ENCODE data around the gene TDP2.

The TDP2 gene

DNA sequence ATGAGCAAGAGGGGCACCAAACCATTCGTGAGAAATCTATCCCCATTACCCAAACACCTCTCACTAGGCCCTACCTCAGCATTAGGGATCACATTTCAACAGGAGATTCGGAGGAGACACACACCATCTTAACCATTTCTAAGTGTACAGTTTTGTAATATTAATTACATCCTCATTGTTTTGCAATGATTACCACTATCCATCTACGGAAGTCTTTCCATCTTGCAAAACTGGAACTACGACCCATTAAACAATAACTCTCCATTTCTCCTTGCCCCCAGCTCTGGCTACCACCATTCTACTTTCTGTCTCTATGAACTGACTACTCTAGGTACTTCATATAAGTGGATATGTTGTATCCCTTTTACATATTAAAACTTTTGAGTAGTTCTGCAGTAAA lies 20.2 kb upstream of the TDP2 start:
- no peaks in the 10 kb centered on the region for H3K27me3 ChIP-seq (ENCODE audit: insufficient read depth, low read length)
- no peaks in the 10 kb centered on the region for H3K36me3 ChIP-seq (ENCODE audit: control insufficient read depth in 1 of 2, insufficient read depth in 2 of 2, low read length in 2 of 2)
- no peaks in the 10 kb centered on the region for H3K4me1 ChIP-seq (ENCODE audit: control insufficient read depth in 1 of 2, insufficient read depth in 2 of 2, low read length in 2 of 2)
- no peak overlapping the region for H3K18ac ChIP-seq (ENCODE audit: low read length)
- no peak overlapping the region for H3K9ac ChIP-seq (ENCODE audit: low read length)
- H3K79me2 ChIP-seq (ENCODE audit: control insufficient read depth, insufficient read depth, low read length, poor library complexity) = no peaks in the 10 kb centered on the region
- WGBS (ENCODE audit: extremely low coverage, insufficient coverage, insufficient read length) = no CpG with 5 or more reads among the region's 4 CpGs
- H3K9me3 ChIP-seq (ENCODE audit: insufficient read depth, low read depth, low read length) = no peaks in the 10 kb centered on the region
- no peak overlapping the region for H3K4me2 ChIP-seq (ENCODE audit: low read length)
- no peak overlapping the region for H2BK12ac ChIP-seq (ENCODE audit: low read length)
- H3K27ac ChIP-seq (ENCODE audit: low read depth, low read length) = no peak overlapping the region
- no peak overlapping the region for H2AFZ ChIP-seq (ENCODE audit: insufficient read depth, low read length, poor library complexity)
- H2BK5ac ChIP-seq (ENCODE audit: low read depth, low read length, poor library complexity) = no peak overlapping the region
- peak in 1 of 2 donors; percentile 63 for DNase-seq
- H4K91ac ChIP-seq (ENCODE audit: low read depth, low read length) = no peak overlapping the region
- no peak overlapping the region for H4K12ac ChIP-seq (ENCODE audit: low read depth, low read length)
- H3K14ac ChIP-seq (ENCODE audit: low read length) = no peak overlapping the region
- no peak overlapping the region for H2BK120ac ChIP-seq (ENCODE audit: insufficient read depth, low read length, poor library complexity)
- H3K23ac ChIP-seq (ENCODE audit: low read length) = no peak overlapping the region
- no peaks in the 10 kb centered on the region for H3K79me1 ChIP-seq (ENCODE audit: low read length)
- no peak overlapping the region for H3K4me3 ChIP-seq (ENCODE audit: low read depth, low read length)
- no peak overlapping the region for H2AK5ac ChIP-seq (ENCODE audit: low read length)
- H3K4ac ChIP-seq (ENCODE audit: low read depth, low read length) = no peak overlapping the region
- no peak overlapping the region for H4K8ac ChIP-seq (ENCODE audit: low read depth, low read length)

DNA sequence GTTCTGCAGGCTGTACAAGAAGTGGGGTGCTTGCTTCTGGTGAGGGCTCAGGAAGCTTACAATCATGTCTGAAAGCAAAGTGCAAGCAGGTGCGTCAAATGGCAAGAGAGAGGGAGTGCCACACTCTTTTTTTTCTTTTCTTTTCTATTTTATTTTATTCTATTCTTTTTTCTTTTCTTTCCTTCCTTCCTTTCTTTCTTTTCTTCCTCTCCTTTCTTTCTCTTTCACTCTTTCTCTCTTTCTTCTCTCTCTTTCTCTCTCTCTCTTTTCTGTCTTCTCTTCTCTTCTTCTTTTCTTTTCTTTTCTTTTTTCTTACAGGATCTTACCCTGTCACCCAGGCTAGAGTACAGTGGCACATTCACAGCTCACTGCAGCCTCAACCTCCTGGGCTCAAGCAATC lies 19.7 kb upstream of the TDP2 start:
- Histone ChIP-seq H3K27me3 (ENCODE audit: insufficient read depth, low read length) (no peaks in the 10 kb centered on the region), H3K36me3 (ENCODE audit: control insufficient read depth in 1 of 2, insufficient read depth in 2 of 2, low read length in 2 of 2) (no peaks in the 10 kb centered on the region), H3K23ac (ENCODE audit: low read length) (no peak overlapping the region), H3K9ac (ENCODE audit: low read length) (no peak overlapping the region), H3K4me2 (ENCODE audit: low read length) (no peak overlapping the region), H2BK120ac (ENCODE audit: insufficient read depth, low read length, poor library complexity) (no peak overlapping the region), H3K79me2 (ENCODE audit: control insufficient read depth, insufficient read depth, low read length, poor library complexity) (no peaks in the 10 kb centered on the region), H3K4me3 (ENCODE audit: low read depth, low read length) (no peak overlapping the region), H2AFZ (ENCODE audit: insufficient read depth, low read length, poor library complexity) (no peak overlapping the region), H3K79me1 (ENCODE audit: low read length) (no peaks in the 10 kb centered on the region), H2BK12ac (ENCODE audit: low read length) (no peak overlapping the region), H3K4me1 (ENCODE audit: control insufficient read depth in 1 of 2, insufficient read depth in 2 of 2, low read length in 2 of 2) (no peaks in the 10 kb centered on the region), H3K14ac (ENCODE audit: low read length) (no peak overlapping the region), H3K18ac (ENCODE audit: low read length) (no peak overlapping the region), H2AK5ac (ENCODE audit: low read length) (no peak overlapping the region), H4K91ac (ENCODE audit: low read depth, low read length) (no peak overlapping the region), H4K12ac (ENCODE audit: low read depth, low read length) (no peak overlapping the region), H3K27ac (ENCODE audit: low read depth, low read length) (no peak overlapping the region), H2BK5ac (ENCODE audit: low read depth, low read length, poor library complexity) (no peak overlapping the region), H3K4ac (ENCODE audit: low read depth, low read length) (no peak overlapping the region), H3K9me3 (ENCODE audit: insufficient read depth, low read depth, low read length) (no peaks in the 10 kb centered on the region), H4K8ac (ENCODE audit: low read depth, low read length) (no peak overlapping the region)
- no peak for DNase-seq
- WGBS (ENCODE audit: extremely low coverage, insufficient coverage, insufficient read length) = no CpG with 5 or more reads among the region's 1 CpG

GRCh38 chr6:24683297-24684296 lies 16.9 kb upstream of the TDP2 start:
- Histone ChIP-seq H3K14ac (ENCODE audit: low read length) (no peak overlapping the region), H3K4ac (ENCODE audit: low read depth, low read length) (no peak overlapping the region), H3K4me3 (ENCODE audit: low read depth, low read length) (no peak overlapping the region), H2BK120ac (ENCODE audit: insufficient read depth, low read length, poor library complexity) (no peak overlapping the region), H3K27me3 (ENCODE audit: insufficient read depth, low read length) (no peaks in the 10 kb centered on the region), H3K4me1 (ENCODE audit: control insufficient read depth in 1 of 2, insufficient read depth in 2 of 2, low read length in 2 of 2) (no peaks in the 10 kb centered on the region), H2BK12ac (ENCODE audit: low read length) (no peak overlapping the region), H4K8ac (ENCODE audit: low read depth, low read length) (no peak overlapping the region), H3K9me3 (ENCODE audit: insufficient read depth, low read depth, low read length) (no peaks in the 10 kb centered on the region), H2AFZ (ENCODE audit: insufficient read depth, low read length, poor library complexity) (no peak overlapping the region), H2AK5ac (ENCODE audit: low read length) (no peak overlapping the region), H3K79me2 (ENCODE audit: control insufficient read depth, insufficient read depth, low read length, poor library complexity) (no peaks in the 10 kb centered on the region), H4K91ac (ENCODE audit: low read depth, low read length) (no peak overlapping the region), H4K12ac (ENCODE audit: low read depth, low read length) (no peak overlapping the region), H3K36me3 (ENCODE audit: control insufficient read depth in 1 of 2, insufficient read depth in 2 of 2, low read length in 2 of 2) (no peaks in the 10 kb centered on the region), H3K9ac (ENCODE audit: low read length) (no peak overlapping the region), H3K18ac (ENCODE audit: low read length) (no peak overlapping the region), H2BK5ac (ENCODE audit: low read depth, low read length, poor library complexity) (no peak overlapping the region), H3K4me2 (ENCODE audit: low read length) (no peak overlapping the region), H3K79me1 (ENCODE audit: low read length) (no peaks in the 10 kb centered on the region), H3K27ac (ENCODE audit: low read depth, low read length) (no peak overlapping the region), H3K23ac (ENCODE audit: low read length) (no peak overlapping the region)
- DNase-seq = no peak
- WGBS (ENCODE audit: extremely low coverage, insufficient coverage, insufficient read length) = no CpG with 5 or more reads among the region's 12 CpGs

DNA sequence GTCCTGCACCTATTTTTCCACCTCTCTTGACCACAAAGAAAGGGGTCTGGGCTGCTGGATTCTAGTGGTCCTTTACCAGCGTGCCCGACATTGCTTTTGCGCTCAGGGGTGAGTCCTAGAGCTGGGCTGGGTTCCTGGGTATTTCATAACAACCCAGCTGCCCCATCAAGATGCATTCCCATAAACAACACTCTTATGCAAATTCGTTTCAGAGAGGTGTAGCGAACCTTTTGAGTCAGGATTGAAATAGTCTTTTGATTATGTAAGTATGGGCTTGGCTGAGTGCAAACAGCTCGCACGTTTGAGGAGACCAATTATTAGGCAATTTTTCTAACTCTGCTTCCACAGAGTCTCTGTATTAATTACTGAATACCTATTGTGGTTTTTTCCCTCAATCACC lies 13.9 kb upstream of the TDP2 start:
- no CpG with 5 or more reads among the region's 7 CpGs for WGBS (ENCODE audit: extremely low coverage, insufficient coverage, insufficient read length)
- Histone ChIP-seq H2BK12ac (ENCODE audit: low read length) (no peak overlapping the region), H3K14ac (ENCODE audit: low read length) (no peak overlapping the region), H2AK5ac (ENCODE audit: low read length) (no peak overlapping the region), H4K8ac (ENCODE audit: low read depth, low read length) (no peak overlapping the region), H3K27ac (ENCODE audit: low read depth, low read length) (no peak overlapping the region), H3K79me1 (ENCODE audit: low read length) (no peaks in the 10 kb centered on the region), H3K4me2 (ENCODE audit: low read length) (no peak overlapping the region), H3K36me3 (ENCODE audit: control insufficient read depth in 1 of 2, insufficient read depth in 2 of 2, low read length in 2 of 2) (no peaks in the 10 kb centered on the region), H2AFZ (ENCODE audit: insufficient read depth, low read length, poor library complexity) (no peak overlapping the region), H3K4me3 (ENCODE audit: low read depth, low read length) (no peak overlapping the region), H3K4me1 (ENCODE audit: control insufficient read depth in 1 of 2, insufficient read depth in 2 of 2, low read length in 2 of 2) (no peaks in the 10 kb centered on the region), H2BK120ac (ENCODE audit: insufficient read depth, low read length, poor library complexity) (no peak overlapping the region), H3K18ac (ENCODE audit: low read length) (no peak overlapping the region), H3K9ac (ENCODE audit: low read length) (no peak overlapping the region), H4K91ac (ENCODE audit: low read depth, low read length) (no peak overlapping the region), H4K12ac (ENCODE audit: low read depth, low read length) (no peak overlapping the region), H3K27me3 (ENCODE audit: insufficient read depth, low read length) (no peaks in the 10 kb centered on the region), H3K79me2 (ENCODE audit: control insufficient read depth, insufficient read depth, low read length, poor library complexity) (no peaks in the 10 kb centered on the region), H2BK5ac (ENCODE audit: low read depth, low read length, poor library complexity) (no peak overlapping the region), H3K4ac (ENCODE audit: low read depth, low read length) (no peak overlapping the region), H3K9me3 (ENCODE audit: insufficient read depth, low read depth, low read length) (no peaks in the 10 kb centered on the region), H3K23ac (ENCODE audit: low read length) (no peak overlapping the region)
- DNase-seq = no peak
